ENCODE data around the gene UROC1.

The UROC1 gene

DNA sequence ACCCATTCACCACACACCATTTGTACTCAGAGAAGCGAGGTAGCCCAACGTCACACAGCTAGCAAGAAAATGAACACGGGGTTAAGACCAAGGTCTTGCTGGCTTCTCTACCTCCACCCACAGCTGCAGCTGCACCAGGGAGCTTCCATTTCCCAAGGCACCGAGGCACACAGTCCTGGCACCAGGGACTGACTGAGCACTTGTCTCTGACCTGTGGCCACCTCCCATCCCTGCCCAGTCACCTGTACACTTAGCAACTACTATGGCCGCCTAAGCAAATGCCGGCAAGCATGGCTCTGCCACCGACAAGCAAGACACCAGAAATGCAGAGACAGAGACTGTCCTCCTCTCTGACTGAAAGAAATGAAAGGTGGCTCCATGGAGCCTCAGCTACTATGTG lies 57.2 kb downstream of the UROC1 start:
- H3K18ac ChIP-seq (ENCODE audit: low read length) = no peak overlapping the region
- H2BK15ac ChIP-seq (replicated peaks; ENCODE audit: low read depth) = no peak overlapping the region
- no peak overlapping the region for H3K23ac ChIP-seq (ENCODE audit: low read length)
- WGBS (ENCODE audit: extremely low coverage, insufficient coverage, low lambda C conversion rate) = no CpG with 5 or more reads among the region's 7 CpGs
- H3K56ac ChIP-seq (ENCODE audit: low read length) = no peak overlapping the region
- no peak overlapping the region for H2BK5ac ChIP-seq (ENCODE audit: low read length)
- no peak overlapping the region for H3K4me2 ChIP-seq (ENCODE audit: low read length)
- H4K8ac ChIP-seq (ENCODE audit: low read depth, low read length) = no peak overlapping the region
- DNase-seq = no peak
- H3K4me3 ChIP-seq (ENCODE audit: low read length) = no peak overlapping the region
- no peak overlapping the region for H4K5ac ChIP-seq (ENCODE audit: low read length)
- H3K27ac ChIP-seq (ENCODE audit: low read depth, low read length) = no peak overlapping the region
- H3K36me3 ChIP-seq (ENCODE audit: control insufficient read depth, insufficient read depth, low read length) = peaks cover 18% of the 10 kb centered on the region
- H3K9ac ChIP-seq (ENCODE audit: low read length) = no peak overlapping the region
- H3K27me3 ChIP-seq (ENCODE audit: insufficient read depth, low read length, poor library complexity) = no peaks in the 10 kb centered on the region
- H3K4me1 ChIP-seq (ENCODE audit: control insufficient read depth, low read depth, low read length) = no peaks in the 10 kb centered on the region
- H2AK5ac ChIP-seq (ENCODE audit: low read length) = no peak overlapping the region
- peaks cover 9% of the 10 kb centered on the region for H3K79me1 ChIP-seq (ENCODE audit: low read length)
- no peak overlapping the region for H2BK120ac ChIP-seq (ENCODE audit: low read depth, low read length)
- peaks cover 2% of the 10 kb centered on the region for H3K79me2 ChIP-seq (ENCODE audit: control insufficient read depth, insufficient read depth, low read length)
- no peak overlapping the region for H3K4ac ChIP-seq (ENCODE audit: low read depth, low read length)

DNA sequence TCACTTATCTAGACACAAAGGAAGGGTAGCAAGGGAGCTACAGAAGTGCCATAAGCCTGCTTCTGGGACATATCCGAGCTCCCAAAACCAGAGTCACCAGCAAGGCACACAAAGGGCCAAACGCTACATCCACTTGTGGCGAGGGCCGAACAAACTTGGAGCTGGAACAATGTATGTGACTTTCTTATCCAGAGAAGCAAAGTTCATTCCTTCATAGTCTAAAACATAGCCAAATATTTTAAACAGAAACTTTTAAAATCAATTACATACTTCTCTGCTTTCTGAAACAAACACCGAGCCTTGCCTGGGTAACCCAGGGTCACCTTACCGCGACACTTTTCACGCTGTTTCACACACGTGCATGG lies 57.8 kb downstream of the UROC1 start:
- H3K4me3 ChIP-seq (ENCODE audit: low read length) = no peak overlapping the region
- H4K8ac ChIP-seq (ENCODE audit: low read depth, low read length) = no peak overlapping the region
- peaks cover 2% of the 10 kb centered on the region for H3K79me2 ChIP-seq (ENCODE audit: control insufficient read depth, insufficient read depth, low read length)
- peaks cover 9% of the 10 kb centered on the region for H3K79me1 ChIP-seq (ENCODE audit: low read length)
- H2AK5ac ChIP-seq (ENCODE audit: low read length) = no peak overlapping the region
- no peak overlapping the region for H3K4me2 ChIP-seq (ENCODE audit: low read length)
- H2BK120ac ChIP-seq (ENCODE audit: low read depth, low read length) = no peak overlapping the region
- H3K9ac ChIP-seq (ENCODE audit: low read length) = no peak overlapping the region
- H4K5ac ChIP-seq (ENCODE audit: low read length) = no peak overlapping the region
- H2BK5ac ChIP-seq (ENCODE audit: low read length) = no peak overlapping the region
- H3K56ac ChIP-seq (ENCODE audit: low read length) = no peak overlapping the region
- WGBS (ENCODE audit: extremely low coverage, insufficient coverage, low lambda C conversion rate) = no CpG with 5 or more reads among the region's 9 CpGs
- H3K27me3 ChIP-seq (ENCODE audit: insufficient read depth, low read length, poor library complexity) = no peaks in the 10 kb centered on the region
- H3K4ac ChIP-seq (ENCODE audit: low read depth, low read length) = no peak overlapping the region
- no peak for DNase-seq
- H2BK15ac ChIP-seq (replicated peaks; ENCODE audit: low read depth) = no peak overlapping the region
- no peaks in the 10 kb centered on the region for H3K4me1 ChIP-seq (ENCODE audit: control insufficient read depth, low read depth, low read length)
- peaks cover 18% of the 10 kb centered on the region for H3K36me3 ChIP-seq (ENCODE audit: control insufficient read depth, insufficient read depth, low read length)
- no peak overlapping the region for H3K23ac ChIP-seq (ENCODE audit: low read length)
- no peak overlapping the region for H3K18ac ChIP-seq (ENCODE audit: low read length)
- H3K27ac ChIP-seq (ENCODE audit: low read depth, low read length) = no peak overlapping the region

DNA sequence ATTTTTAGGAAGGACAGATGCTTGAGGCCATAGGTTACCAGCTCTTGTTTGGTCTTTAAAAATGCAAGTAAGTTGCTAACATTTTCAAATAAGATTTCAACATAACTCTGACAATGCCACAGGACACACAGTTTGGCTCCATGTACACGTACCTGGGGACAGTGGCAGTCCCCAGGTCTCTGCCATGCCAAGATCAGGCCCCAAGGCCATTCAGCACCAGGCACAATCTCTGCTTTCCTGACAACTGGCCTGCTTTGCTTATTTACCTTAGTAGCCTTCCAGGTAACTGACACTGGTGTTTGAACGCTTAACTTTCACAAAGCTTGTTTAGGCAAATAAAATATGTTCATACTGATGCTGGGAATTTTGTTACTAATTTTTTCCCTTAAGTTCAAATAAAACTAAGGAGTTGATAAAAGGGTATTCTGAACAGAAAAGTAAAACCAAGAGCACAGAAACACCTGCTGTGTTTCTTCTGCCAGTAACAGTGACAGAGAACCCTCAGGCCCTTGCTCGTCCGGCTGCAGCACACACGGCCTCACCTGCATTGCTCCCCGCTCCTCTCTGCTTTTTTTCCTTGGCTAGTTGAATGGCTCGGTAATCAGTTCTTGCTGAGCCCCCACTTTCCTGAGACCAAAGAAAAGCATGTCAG lies 58.3 kb downstream of the UROC1 start:
- Histone ChIP-seq H3K36me3 (ENCODE audit: control insufficient read depth, insufficient read depth, low read length) (peaks cover 18% of the 10 kb centered on the region), H2BK5ac (ENCODE audit: low read length) (no peak overlapping the region), H3K4ac (ENCODE audit: low read depth, low read length) (no peak overlapping the region), H2AK5ac (ENCODE audit: low read length) (no peak overlapping the region), H3K18ac (ENCODE audit: low read length) (no peak overlapping the region), H3K27ac (ENCODE audit: low read depth, low read length) (no peak overlapping the region), H3K79me1 (ENCODE audit: low read length) (peaks cover 9% of the 10 kb centered on the region), H2BK120ac (ENCODE audit: low read depth, low read length) (no peak overlapping the region), H3K4me3 (ENCODE audit: low read length) (no peak overlapping the region), H3K9ac (ENCODE audit: low read length) (no peak overlapping the region), H3K4me1 (ENCODE audit: control insufficient read depth, low read depth, low read length) (no peaks in the 10 kb centered on the region), H3K56ac (ENCODE audit: low read length) (no peak overlapping the region), H4K5ac (ENCODE audit: low read length) (no peak overlapping the region), H3K4me2 (ENCODE audit: low read length) (no peak overlapping the region), H4K8ac (ENCODE audit: low read depth, low read length) (no peak overlapping the region), H3K79me2 (ENCODE audit: control insufficient read depth, insufficient read depth, low read length) (peaks cover 2% of the 10 kb centered on the region), H2BK15ac (replicated peaks; ENCODE audit: low read depth) (no peak overlapping the region), H3K23ac (ENCODE audit: low read length) (no peak overlapping the region), H3K27me3 (ENCODE audit: insufficient read depth, low read length, poor library complexity) (no peaks in the 10 kb centered on the region)
- no CpG with 5 or more reads among the region's 7 CpGs for WGBS (ENCODE audit: extremely low coverage, insufficient coverage, low lambda C conversion rate)
- no peak for DNase-seq

DNA sequence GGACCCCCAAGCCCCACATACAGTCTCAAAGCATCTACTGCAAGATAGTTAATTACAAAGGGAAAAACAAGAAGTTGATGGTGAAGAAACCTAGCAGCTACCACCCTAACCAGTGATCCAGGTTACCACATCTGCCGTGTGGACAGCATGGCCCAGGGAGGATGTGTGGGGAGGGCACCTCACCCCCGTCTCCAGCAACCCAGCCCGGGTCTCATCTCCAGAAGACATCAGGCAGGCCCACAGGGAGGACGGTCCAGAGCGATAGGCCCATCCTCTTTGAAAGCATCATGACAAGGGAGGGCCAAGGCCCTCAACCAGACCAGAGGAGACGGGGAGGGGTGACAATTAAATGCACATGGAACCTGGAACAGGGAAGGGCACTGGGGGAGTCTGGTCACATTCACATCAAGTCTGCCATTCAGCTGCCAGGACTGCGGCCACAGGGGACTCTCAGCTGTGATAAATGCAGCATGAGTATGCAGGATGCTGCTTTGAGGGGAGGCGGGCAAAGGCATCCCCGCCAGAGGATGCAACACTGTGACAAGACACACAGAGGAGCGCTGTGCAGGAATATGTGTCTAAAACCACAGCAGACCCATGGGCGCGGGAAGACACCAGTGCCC lies 60.7 kb downstream of the UROC1 start:
- H3K4ac ChIP-seq (ENCODE audit: low read depth, low read length) = no peak overlapping the region
- H2AK5ac ChIP-seq (ENCODE audit: low read length) = no peak overlapping the region
- no peaks in the 10 kb centered on the region for H3K27me3 ChIP-seq (ENCODE audit: insufficient read depth, low read length, poor library complexity)
- H3K23ac ChIP-seq (ENCODE audit: low read length) = no peak overlapping the region
- H2BK15ac ChIP-seq (replicated peaks; ENCODE audit: low read depth) = no peak overlapping the region
- H3K79me1 ChIP-seq (ENCODE audit: low read length) = peaks cover 9% of the 10 kb centered on the region
- H3K36me3 ChIP-seq (ENCODE audit: control insufficient read depth, insufficient read depth, low read length) = peaks cover 16% of the 10 kb centered on the region
- no peak overlapping the region for H4K5ac ChIP-seq (ENCODE audit: low read length)
- DNase-seq = no peak
- no peak overlapping the region for H3K27ac ChIP-seq (ENCODE audit: low read depth, low read length)
- no peaks in the 10 kb centered on the region for H3K4me1 ChIP-seq (ENCODE audit: control insufficient read depth, low read depth, low read length)
- H2BK120ac ChIP-seq (ENCODE audit: low read depth, low read length) = no peak overlapping the region
- WGBS (ENCODE audit: extremely low coverage, insufficient coverage, low lambda C conversion rate) = no CpG with 5 or more reads among the region's 12 CpGs
- peaks cover 2% of the 10 kb centered on the region for H3K79me2 ChIP-seq (ENCODE audit: control insufficient read depth, insufficient read depth, low read length)
- H3K18ac ChIP-seq (ENCODE audit: low read length) = no peak overlapping the region
- H3K4me2 ChIP-seq (ENCODE audit: low read length) = no peak overlapping the region
- no peak overlapping the region for H3K56ac ChIP-seq (ENCODE audit: low read length)
- no peak overlapping the region for H4K8ac ChIP-seq (ENCODE audit: low read depth, low read length)
- H3K4me3 ChIP-seq (ENCODE audit: low read length) = no peak overlapping the region
- no peak overlapping the region for H3K9ac ChIP-seq (ENCODE audit: low read length)
- H2BK5ac ChIP-seq (ENCODE audit: low read length) = no peak overlapping the region

DNA sequence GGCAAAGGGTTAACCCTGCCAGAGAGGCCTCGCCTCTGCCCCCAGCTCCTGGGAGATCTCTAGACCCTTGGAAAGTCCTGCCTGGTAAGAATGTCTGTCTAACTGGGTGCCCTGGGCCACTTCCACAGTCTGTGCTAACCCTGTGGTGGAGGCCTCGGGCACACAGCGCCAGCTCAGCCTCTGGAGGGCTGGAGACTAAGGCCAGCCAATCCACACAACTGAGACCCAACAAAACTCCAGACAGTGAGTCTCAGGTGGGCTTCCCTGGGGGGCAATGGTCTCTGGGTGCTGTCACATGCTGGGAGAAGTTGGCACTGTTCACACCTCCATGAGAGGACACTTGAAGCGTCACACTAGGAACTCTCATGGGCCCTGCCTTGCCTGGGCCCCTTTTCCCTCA lies 61.4 kb downstream of the UROC1 start:
- Histone ChIP-seq H3K18ac (ENCODE audit: low read length) (no peak overlapping the region), H3K23ac (ENCODE audit: low read length) (no peak overlapping the region), H4K5ac (ENCODE audit: low read length) (no peak overlapping the region), H3K36me3 (ENCODE audit: control insufficient read depth, insufficient read depth, low read length) (peaks cover 9% of the 10 kb centered on the region), H2BK15ac (replicated peaks; ENCODE audit: low read depth) (no peak overlapping the region), H3K79me1 (ENCODE audit: low read length) (peaks cover 8% of the 10 kb centered on the region), H2AK5ac (ENCODE audit: low read length) (no peak overlapping the region), H3K56ac (ENCODE audit: low read length) (no peak overlapping the region), H3K4ac (ENCODE audit: low read depth, low read length) (no peak overlapping the region), H3K4me2 (ENCODE audit: low read length) (no peak overlapping the region), H4K8ac (ENCODE audit: low read depth, low read length) (no peak overlapping the region), H3K27ac (ENCODE audit: low read depth, low read length) (no peak overlapping the region), H2BK5ac (ENCODE audit: low read length) (no peak overlapping the region), H3K4me1 (ENCODE audit: control insufficient read depth, low read depth, low read length) (no peaks in the 10 kb centered on the region), H3K4me3 (ENCODE audit: low read length) (no peak overlapping the region), H3K9ac (ENCODE audit: low read length) (no peak overlapping the region), H3K27me3 (ENCODE audit: insufficient read depth, low read length, poor library complexity) (no peaks in the 10 kb centered on the region), H3K79me2 (ENCODE audit: control insufficient read depth, insufficient read depth, low read length) (peaks cover 2% of the 10 kb centered on the region), H2BK120ac (ENCODE audit: low read depth, low read length) (no peak overlapping the region)
- no peak for DNase-seq
- WGBS (ENCODE audit: extremely low coverage, insufficient coverage, low lambda C conversion rate) = no CpG with 5 or more reads among the region's 4 CpGs

Data from mesendoderm (in vitro differentiated cells).